Neutrophil (primary cell): Measurements from ENCODE around the gene IBSP.

Experiments
- H3K27ac ChIP-seq: fragments of 200-600 bp; sonication (generic); 2 replicates; pipeline ENCODE4 v1.5.1; 2016; ENCODE audit warnings: mild to moderate bottlenecking, moderate library complexity
- H3K27me3 ChIP-seq: fragments of 200-600 bp; sonication (generic); 2 replicates; pipeline ENCODE4 v1.6.0; 2016; ENCODE audit warnings: mild to moderate bottlenecking
- H3K36me3 ChIP-seq: fragments of 200-600 bp; sonication (generic); 2 replicates; pipeline ENCODE4 v1.5.1; 2017
- H3K4me1 ChIP-seq, 2 experiments: fragments of 200-600 bp in 1 of 2; sonication (generic) in 1 of 2; 1 replicate in 1 of 2; 2 replicates in 1 of 2; pipeline versions ENCODE4 v1.5.1 to v1.6.1; 2013 to 2016; ENCODE audit warnings: low read depth in 1 of 2, low read length in 1 of 2, mild to moderate bottlenecking in 1 of 2, moderate library complexity in 1 of 2; ENCODE audit not compliant: control insufficient read depth in 1 of 2, insufficient read depth in 1 of 2
- H3K4me3 ChIP-seq, 2 experiments: fragments of 200-600 bp in 1 of 2; sonication (generic) in 1 of 2; 1 replicate in 1 of 2; 2 replicates in 1 of 2; pipeline ENCODE4 v1.5.1; 2013 to 2016; ENCODE audit warnings: low read depth in 1 of 2, low read length in 1 of 2, mild to moderate bottlenecking in 1 of 2, moderate library complexity in 1 of 2
- H3K9me3 ChIP-seq: fragments of 200-600 bp; sonication (generic); 2 replicates; pipeline ENCODE4 v1.5.1; 2016
- CTCF ChIP-seq: fragments of 200-600 bp; sonication (generic); IDR thresholded peaks from 2 replicates; pipeline ENCODE4 v1.5.1; 2016; ENCODE audit warnings: antibody characterized with exemption

The IBSP gene

GRCh38 chr4:87851332-87851731, 52.0 kb downstream of the IBSP start:
- Histone ChIP-seq H3K4me1 (peaks cover 46 to 56% of the 10 kb centered on the region in 2 experiments), H3K27ac (peak overlapping the region; percentile 96), H3K36me3 (no peaks in the 10 kb centered on the region), H3K9me3 (no peaks in the 10 kb centered on the region), H3K27me3 (peaks cover 20% of the 10 kb centered on the region), H3K4me3 (peak overlapping the region; percentile 43 to 47)
- TF ChIP-seq CTCF, result no peak

- TF ChIP-seq CTCF, result no peak
- peaks cover 14% of the 10 kb centered on the region for H3K27me3 ChIP-seq
- H3K4me3 ChIP-seq, result peak overlapping the region in 1 of 2 experiments; percentile 8
- H3K27ac ChIP-seq, result peak overlapping the region; percentile 96
- no peaks in the 10 kb centered on the region for H3K36me3 ChIP-seq
- H3K4me1 ChIP-seq, result peaks cover 46 to 56% of the 10 kb centered on the region in 2 experiments
- no peaks in the 10 kb centered on the region for H3K9me3 ChIP-seq
Observed at GRCh38 chr4:87851953-87852352, 52.6 kb downstream of the IBSP start.

- no peaks in the 10 kb centered on the region for H3K9me3 ChIP-seq
- TF ChIP-seq CTCF, result peak; percentile 45
- H3K27ac ChIP-seq, result peak overlapping the region; percentile 96
- H3K36me3 ChIP-seq, result no peaks in the 10 kb centered on the region
- peaks cover 46 to 56% of the 10 kb centered on the region in 2 experiments for H3K4me1 ChIP-seq
- H3K4me3 ChIP-seq, result peak overlapping the region in 1 of 2 experiments; percentile 4
- peaks cover 2% of the 10 kb centered on the region for H3K27me3 ChIP-seq
Observed at GRCh38 chr4:87853108-87853507, 53.8 kb downstream of the IBSP start.

- Histone ChIP-seq H3K36me3 (no peaks in the 10 kb centered on the region), H3K4me1 (peaks cover 42 to 52% of the 10 kb centered on the region in 2 experiments), H3K4me3 (no peak overlapping the region), H3K27me3 (peaks cover 3% of the 10 kb centered on the region), H3K9me3 (no peaks in the 10 kb centered on the region), H3K27ac (no peak overlapping the region)
- TF ChIP-seq CTCF, result no peak
Observed at GRCh38 chr4:87853891-87854290, 54.5 kb downstream of the IBSP start.

- Histone ChIP-seq H3K27ac (no peak overlapping the region), H3K4me1 (peaks cover 25 to 35% of the 10 kb centered on the region in 2 experiments), H3K9me3 (no peaks in the 10 kb centered on the region), H3K27me3 (peaks cover 6% of the 10 kb centered on the region), H3K36me3 (no peaks in the 10 kb centered on the region), H3K4me3 (no peak overlapping the region)
- TF ChIP-seq CTCF, result no peak
Observed at GRCh38 chr4:87855559-87855958, 56.2 kb downstream of the IBSP start.

- peaks cover 6% of the 10 kb centered on the region for H3K27me3 ChIP-seq
- no peaks in the 10 kb centered on the region for H3K36me3 ChIP-seq
- no peak for TF ChIP-seq CTCF
- no peaks in the 10 kb centered on the region for H3K9me3 ChIP-seq
- no peak overlapping the region for H3K27ac ChIP-seq
- peaks cover 15 to 25% of the 10 kb centered on the region in 2 experiments for H3K4me1 ChIP-seq
- no peak overlapping the region for H3K4me3 ChIP-seq
Observed at GRCh38 chr4:87856816-87857215, 57.5 kb downstream of the IBSP start.
